ENCODE data around the gene ENGASE. TPM values are rescaled to one million over a fixed set of nuclear protein-coding genes. Genes with fewer than 3 reads are reported as not detected.

Gene ENGASE
- total and polyA plus RNA-seq, 9 of the 15 experiments (the other 6 are each of a cell fraction or from before 2014, with no cell fraction given): 0.06 to 45.5 (median 13.9) TPM

DNA sequence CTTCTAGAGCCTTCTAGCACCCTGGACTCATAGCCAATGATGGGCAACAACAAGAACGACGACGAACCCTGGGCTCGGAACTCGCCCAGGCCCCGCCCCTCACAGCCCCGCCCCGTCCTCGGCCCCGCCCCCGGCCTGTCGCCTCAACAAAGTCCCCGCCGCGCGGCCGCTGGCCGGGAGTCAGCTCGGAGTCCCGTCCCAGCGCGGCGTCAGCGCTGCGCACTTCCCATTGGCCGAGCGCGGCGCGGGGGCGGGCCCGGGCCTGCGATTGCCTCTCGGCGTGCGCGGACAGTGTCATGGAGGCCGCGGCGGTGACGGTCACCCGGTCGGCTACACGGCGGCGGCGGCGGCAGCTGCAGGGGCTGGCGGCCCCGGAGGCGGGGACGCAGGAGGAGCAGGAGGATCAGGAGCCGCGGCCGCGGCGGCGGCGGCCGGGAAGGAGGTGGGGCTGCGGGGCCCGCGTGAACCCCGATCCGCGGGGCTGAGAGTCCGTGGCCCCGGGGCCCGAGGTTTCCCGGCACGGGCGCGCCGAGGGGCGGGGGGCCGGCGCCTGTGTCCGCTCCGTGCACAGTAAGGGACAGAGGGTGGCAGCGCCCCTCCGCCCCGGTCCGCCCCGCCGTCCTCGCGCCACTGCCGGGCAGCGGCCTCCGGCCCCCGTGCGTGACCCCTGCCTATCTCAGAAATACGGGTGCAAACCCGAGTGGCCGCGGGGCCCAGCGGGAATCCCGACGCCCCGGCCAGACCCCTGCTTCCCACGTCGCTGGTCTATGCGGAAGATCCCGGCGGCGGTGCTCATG is at the start of gene ENGASE (continued):
- TF ChIP-seq HCFC1 (IDR thresholded peaks at IDR 0.05; ENCODE audit: low read depth, low read length) (peak; percentile 25; the same call in 1 of the 2 replicates), CXXC5 (CRISPR knock-in tag; IDR thresholded peaks at IDR 0.05) (peak; percentile 76), POLR2G (IDR thresholded peaks at IDR 0.05; ENCODE audit: low read depth, low read length) (peak; percentile 97), ZNF766 (CRISPR knock-in tag; conservative IDR thresholded peaks at IDR 0.05) (0 out of 2 replicates have a peak, but pooled peaks have one; percentile 14), CEBPG (CRISPR knock-in tag; IDR thresholded peaks at IDR 0.05) (no peak), CEBPG (tag; conservative IDR thresholded peaks at IDR 0.05 in 1 of 2, IDR thresholded peaks at IDR 0.05 in 1 of 2) (peak in 1 of 2 experiments; percentile 6; a peak in 1 of 4 replicates), POLR3A (IDR thresholded peaks at IDR 0.05; ENCODE audit: borderline replicate concordance, extremely low read depth, insufficient read depth, insufficient read length) (no peak), ATF7 (IDR thresholded peaks at IDR 0.05) (peak; percentile 52; the same call in 1 of the 2 replicates), NR2C1 (IDR thresholded peaks at IDR 0.05) (no peak), NR2C1 (tag; IDR thresholded peaks at IDR 0.05) (no peak), ZNF507 (tag; conservative IDR thresholded peaks at IDR 0.05) (no peak), NONO (IDR thresholded peaks at IDR 0.05; ENCODE audit: low read depth in 2 of 2, low read length in 1 of 2) (peak; percentile 75 to 92), ZNF197 (CRISPR knock-in tag; IDR thresholded peaks at IDR 0.05; ENCODE audit: low read depth) (no peak), XRCC5 (IDR thresholded peaks at IDR 0.05; ENCODE audit: low read depth, low read length) (no peak), EZH2 (IDR thresholded peaks at IDR 0.05; ENCODE audit: borderline replicate concordance, low read depth, low read length) (no peak), SMAD3 (CRISPR knock-in tag; conservative IDR thresholded peaks at IDR 0.05) (no peak), PTBP1 (IDR thresholded peaks at IDR 0.05; ENCODE audit: low read depth, low read length) (no peak), EP300 (IDR thresholded peaks at IDR 0.05; ENCODE audit: low read length) (no peak), MTA3 (IDR thresholded peaks at IDR 0.05; ENCODE audit: borderline replicate concordance) (peak; percentile 43; the same call in 1 of the 2 replicates)
- TF ChIP-seq, protein P1, sequence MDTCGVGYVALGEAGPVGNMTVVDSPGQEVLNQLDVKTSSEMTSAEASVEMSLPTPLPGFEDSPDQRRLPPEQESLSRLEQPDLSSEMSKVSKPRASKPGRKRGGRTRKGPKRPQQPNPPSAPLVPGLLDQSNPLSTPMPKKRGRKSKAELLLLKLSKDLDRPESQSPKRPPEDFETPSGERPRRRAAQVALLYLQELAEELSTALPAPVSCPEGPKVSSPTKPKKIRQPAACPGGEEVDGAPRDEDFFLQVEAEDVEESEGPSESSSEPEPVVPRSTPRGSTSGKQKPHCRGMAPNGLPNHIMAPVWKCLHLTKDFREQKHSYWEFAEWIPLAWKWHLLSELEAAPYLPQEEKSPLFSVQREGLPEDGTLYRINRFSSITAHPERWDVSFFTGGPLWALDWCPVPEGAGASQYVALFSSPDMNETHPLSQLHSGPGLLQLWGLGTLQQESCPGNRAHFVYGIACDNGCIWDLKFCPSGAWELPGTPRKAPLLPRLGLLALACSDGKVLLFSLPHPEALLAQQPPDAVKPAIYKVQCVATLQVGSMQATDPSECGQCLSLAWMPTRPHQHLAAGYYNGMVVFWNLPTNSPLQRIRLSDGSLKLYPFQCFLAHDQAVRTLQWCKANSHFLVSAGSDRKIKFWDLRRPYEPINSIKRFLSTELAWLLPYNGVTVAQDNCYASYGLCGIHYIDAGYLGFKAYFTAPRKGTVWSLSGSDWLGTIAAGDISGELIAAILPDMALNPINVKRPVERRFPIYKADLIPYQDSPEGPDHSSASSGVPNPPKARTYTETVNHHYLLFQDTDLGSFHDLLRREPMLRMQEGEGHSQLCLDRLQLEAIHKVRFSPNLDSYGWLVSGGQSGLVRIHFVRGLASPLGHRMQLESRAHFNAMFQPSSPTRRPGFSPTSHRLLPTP (IDR thresholded peaks at IDR 0.05; ENCODE audit: borderline replicate concordance, extremely low read depth, insufficient read length): no peak
- TF ChIP-seq, protein P2, sequence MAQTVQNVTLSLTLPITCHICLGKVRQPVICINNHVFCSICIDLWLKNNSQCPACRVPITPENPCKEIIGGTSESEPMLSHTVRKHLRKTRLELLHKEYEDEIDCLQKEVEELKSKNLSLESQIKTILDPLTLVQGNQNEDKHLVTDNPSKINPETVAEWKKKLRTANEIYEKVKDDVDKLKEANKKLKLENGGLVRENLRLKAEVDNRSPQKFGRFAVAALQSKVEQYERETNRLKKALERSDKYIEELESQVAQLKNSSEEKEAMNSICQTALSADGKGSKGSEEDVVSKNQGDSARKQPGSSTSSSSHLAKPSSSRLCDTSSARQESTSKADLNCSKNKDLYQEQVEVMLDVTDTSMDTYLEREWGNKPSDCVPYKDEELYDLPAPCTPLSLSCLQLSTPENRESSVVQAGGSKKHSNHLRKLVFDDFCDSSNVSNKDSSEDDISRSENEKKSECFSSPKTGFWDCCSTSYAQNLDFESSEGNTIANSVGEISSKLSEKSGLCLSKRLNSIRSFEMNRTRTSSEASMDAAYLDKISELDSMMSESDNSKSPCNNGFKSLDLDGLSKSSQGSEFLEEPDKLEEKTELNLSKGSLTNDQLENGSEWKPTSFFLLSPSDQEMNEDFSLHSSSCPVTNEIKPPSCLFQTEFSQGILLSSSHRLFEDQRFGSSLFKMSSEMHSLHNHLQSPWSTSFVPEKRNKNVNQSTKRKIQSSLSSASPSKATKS (CRISPR knock-in tag; IDR thresholded peaks at IDR 0.05): no peak
- TF ChIP-seq, protein P3, sequence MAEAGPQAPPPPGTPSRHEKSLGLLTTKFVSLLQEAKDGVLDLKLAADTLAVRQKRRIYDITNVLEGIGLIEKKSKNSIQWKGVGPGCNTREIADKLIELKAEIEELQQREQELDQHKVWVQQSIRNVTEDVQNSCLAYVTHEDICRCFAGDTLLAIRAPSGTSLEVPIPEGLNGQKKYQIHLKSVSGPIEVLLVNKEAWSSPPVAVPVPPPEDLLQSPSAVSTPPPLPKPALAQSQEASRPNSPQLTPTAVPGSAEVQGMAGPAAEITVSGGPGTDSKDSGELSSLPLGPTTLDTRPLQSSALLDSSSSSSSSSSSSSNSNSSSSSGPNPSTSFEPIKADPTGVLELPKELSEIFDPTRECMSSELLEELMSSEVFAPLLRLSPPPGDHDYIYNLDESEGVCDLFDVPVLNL (CRISPR knock-in tag; IDR thresholded peaks at IDR 0.05; ENCODE audit: low read depth): no peak
